Eye (tissue), 1 donor: ENCODE data around the gene SCOC.
A peak's percentile ranks its signal among the peaks of the same experiment; 100 is the strongest.
"Not testable (repeated sequence)": the region's sequence is repeated elsewhere in the genome, so short reads cannot be mapped to it uniquely, and the experiment has no call there.

Source experiments
- DNase-seq: peaks from one replicate; pipeline ENCODE4 v3.0.0-alpha.2; 2015

SCOC gene

GRCh38 chr4:140363051-140363450, 10.4 kb upstream of the SCOC start:
- no peak for DNase-seq

- no peak for DNase-seq
Observed at GRCh38 chr4:140363558-140363957, 9.9 kb upstream of the SCOC start.

GRCh38 chr4:140367738-140368137, 5.7 kb upstream of the SCOC start:
- no peak for DNase-seq

GRCh38 chr4:140368686-140369085, 4.8 kb upstream of the SCOC start:
- DNase-seq: no peak

- DNase-seq: no peak
Observed at GRCh38 chr4:140372751-140373327, 607 bp upstream of the SCOC start.

GRCh38 chr4:140374130-140374477, 658 bp downstream of the SCOC start:
- DNase-seq: no peak

- DNase-seq: no peak
Observed at GRCh38 chr4:140382732-140383131, 9.3 kb downstream of the SCOC start.

GRCh38 chr4:140388015-140388414, 14.6 kb downstream of the SCOC start:
- DNase-seq: no peak

GRCh38 chr4:140395668-140396067, 22.2 kb downstream of the SCOC start:
- no peak for DNase-seq

GRCh38 chr4:140400111-140400510, 26.7 kb downstream of the SCOC start:
- no peak for DNase-seq

- DNase-seq: no peak
Observed at GRCh38 chr4:140406292-140406691, 32.8 kb downstream of the SCOC start.

- DNase-seq: no peak
Observed at GRCh38 chr4:140408974-140409373, 35.5 kb downstream of the SCOC start.

GRCh38 chr4:140413130-140413969, 39.9 kb downstream of the SCOC start:
- DNase-seq: not testable (repeated sequence)

GRCh38 chr4:140423106-140423505, 49.7 kb downstream of the SCOC start:
- peak; percentile 3 for DNase-seq

- DNase-seq: no peak
Observed at GRCh38 chr4:140426610-140427105, 53.2 kb downstream of the SCOC start.

GRCh38 chr4:140427106-140427918, 53.9 kb downstream of the SCOC start, which contains the start of gene CLGN:
TSS of gene CLGN (minus strand) at chr4:140427648. CDS start at chr4:140413078, 14,570 bp downstream.
- DNase-seq: peak; percentile 95

- no peak for DNase-seq
Observed at GRCh38 chr4:140427919-140428471, 54.5 kb downstream of the SCOC start.
